ENCODE measurements around the gene RCSD1. TPM values are rescaled to one million over a fixed set of nuclear protein-coding genes. Genes with fewer than 3 reads are reported as not detected.
"Not testable (repeated sequence)": the region's sequence is repeated elsewhere in the genome, so short reads cannot be mapped to it uniquely, and the experiment has no call there.

RCSD1 gene
- total RNA-seq, 2 donors from 2014 or later: 14.1 to 15.2 TPM

DNA sequence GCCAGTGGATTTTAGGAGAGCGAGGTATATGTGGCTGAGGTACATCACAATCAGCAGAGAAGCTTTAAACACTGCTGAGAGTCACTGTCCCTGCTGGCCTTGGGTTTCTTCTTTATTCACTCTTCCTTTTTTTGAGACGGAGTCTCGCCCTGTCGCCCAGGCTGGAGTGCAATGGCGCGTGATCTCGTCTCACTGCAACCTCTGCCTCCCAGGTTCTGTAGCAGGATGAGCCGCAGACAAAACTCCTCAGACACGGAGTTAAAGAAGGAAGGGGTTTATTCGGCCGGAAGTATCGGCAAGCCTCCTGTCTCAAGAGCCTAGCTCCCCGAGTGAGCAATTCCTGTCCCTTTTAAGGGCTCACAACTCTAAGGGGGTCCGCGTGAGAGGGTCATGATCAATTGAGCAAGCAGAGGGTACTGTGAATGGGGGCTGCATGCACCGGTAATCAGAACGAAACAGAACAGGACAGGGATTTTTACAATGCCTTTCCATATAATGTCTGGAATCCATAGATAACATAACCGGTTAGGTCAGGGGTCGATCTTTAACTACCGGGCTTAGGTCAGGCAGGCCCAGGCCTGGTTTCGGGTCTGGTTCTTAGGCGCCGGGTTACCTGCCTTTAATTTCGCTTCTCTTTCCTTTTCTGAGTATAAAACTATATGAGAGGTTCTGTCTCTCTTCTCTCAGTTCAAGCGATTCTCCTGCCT is 89.8 kb downstream of the RCSD1 start:
- not testable (repeated sequence) for DNase-seq (ENCODE audit: low spot score)
- intact Hi-C loops (cut with DNase I): loop anchor here (5.0 kb wide), 1 partner anchor 77 kb away; no protein-coding TSS in a partner anchor

DNA sequence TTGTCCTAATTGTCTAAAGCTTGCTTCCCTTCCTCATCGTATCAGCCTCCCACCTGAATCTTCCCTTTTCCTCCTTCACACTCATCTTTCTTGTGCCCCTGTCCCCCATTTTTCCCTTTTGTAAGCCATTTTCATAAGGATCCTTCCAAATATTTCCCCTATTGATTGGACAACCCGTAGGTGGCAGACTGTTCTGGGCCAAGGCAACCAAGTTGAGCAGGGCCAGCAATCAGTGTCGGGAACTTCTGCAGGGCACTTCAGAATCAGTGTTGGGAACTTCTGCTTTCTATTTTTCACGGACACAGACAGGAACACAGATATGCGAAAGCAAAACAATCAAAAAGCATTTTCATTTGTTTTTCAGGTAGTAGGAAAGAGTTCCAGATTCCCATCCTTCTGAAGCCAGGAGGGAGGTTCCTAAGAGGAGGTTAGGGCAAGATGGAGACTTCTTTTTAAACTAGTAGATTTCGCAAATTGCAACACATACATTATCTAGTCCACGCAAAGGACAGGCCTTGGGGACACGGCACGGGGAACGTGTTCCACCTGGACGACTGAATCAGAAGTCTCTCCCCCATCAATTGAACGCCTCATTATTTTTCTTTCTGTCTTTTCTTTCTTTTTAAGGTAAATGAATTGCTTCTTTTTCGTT is 91.1 kb downstream of the RCSD1 start:
- DNase-seq (ENCODE audit: low spot score): no peak
- intact Hi-C loops (cut with DNase I): loop anchor here (5.0 kb wide), 1 partner anchor 76 kb away; no protein-coding TSS in a partner anchor

DNA sequence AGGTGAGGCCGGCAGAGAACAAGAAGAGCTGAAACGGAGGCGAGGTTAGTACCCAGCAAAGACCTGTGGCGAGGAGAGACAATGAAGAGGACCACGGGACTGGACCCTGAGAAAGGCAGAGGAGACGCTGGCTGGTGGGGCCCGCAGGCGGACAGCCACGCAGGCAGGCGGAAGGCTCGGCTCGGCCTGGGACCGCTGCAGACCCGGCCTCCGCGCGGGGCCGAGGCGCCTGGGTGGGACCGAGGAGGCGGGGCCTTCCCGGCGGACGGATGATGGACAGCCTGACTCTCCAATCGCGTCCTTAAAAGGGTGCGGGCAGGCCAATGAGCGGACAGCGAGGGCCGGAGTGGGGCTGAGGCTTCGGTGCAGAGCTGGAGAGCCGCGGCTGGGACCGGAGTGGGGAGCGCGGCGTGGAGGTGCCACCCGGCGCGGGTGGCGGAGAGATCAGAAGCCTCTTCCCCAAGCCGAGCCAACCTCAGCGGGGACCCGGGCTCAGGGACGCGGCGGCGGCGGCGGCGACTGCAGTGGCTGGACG is 91.7 kb downstream of the RCSD1 start, which contains the start of gene MPZL1:
MPZL1 (plus strand) TSS at position 366 of the 535 bp plus-strand sequence. CDS start 170 bp downstream, outside the sequence.
- intact Hi-C loops (cut with DNase I): loop anchor here (5.0 kb wide), 1 partner anchor 76 kb away; no protein-coding TSS in a partner anchor
- DNase-seq (ENCODE audit: low spot score): peak; percentile 99

DNA sequence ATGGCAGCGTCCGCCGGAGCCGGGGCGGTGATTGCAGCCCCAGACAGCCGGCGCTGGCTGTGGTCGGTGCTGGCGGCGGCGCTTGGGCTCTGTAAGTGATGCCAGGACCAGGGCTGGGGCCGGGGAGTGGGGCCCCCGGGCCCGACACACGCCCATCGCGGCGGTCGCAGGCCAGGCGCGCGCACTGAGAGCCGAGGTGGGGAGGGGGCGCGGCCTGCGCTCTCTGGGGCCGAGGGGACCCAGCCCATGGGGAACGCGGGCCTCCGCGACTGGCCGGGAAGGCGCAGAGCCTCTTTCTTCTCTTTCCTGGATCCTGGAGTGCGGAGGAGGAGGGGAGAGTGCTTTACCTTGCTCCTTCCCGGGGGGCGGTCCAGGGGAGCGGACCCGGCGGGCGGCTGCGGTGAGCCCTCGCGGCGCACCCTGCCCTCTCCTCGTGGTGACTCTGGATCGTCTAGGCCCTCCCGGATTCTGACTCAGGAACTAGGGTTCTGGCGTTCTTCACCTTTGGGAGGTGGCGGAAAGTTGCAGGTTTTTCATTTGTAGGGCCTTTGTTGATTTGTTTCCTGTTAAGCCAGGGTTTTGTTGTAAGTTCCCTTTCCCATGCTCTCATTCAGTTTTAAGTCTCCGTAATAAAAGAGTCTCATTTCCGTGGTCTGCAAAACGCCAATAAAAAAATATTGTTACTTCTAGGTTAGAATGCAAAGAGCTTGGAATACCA is 92.3 kb downstream of the RCSD1 start:
- intact Hi-C loops (cut with DNase I): loop anchor here (5.0 kb wide), 1 partner anchor 75 kb away; no protein-coding TSS in a partner anchor
- DNase-seq (ENCODE audit: low spot score): peak; percentile 86

DNA sequence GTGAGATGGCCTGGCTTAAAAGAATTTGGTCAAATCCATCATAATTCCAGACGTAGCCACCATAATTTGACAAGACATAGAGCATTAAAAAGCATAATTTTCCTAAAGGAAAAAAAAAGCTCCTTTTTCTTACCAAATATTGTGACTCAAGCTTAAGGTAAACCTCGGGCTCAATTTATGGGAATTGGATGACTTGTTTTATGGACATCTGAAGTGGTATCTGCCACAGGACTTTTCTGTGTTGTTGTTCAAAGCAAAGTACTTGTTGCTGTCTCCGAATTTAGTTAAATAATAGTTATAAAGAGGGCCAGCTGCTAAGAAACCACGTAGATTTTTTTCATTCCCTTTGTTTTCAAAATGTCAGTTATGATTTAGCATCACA is 92.8 kb downstream of the RCSD1 start:
- DNase-seq (ENCODE audit: low spot score): no peak
- intact Hi-C loops (cut with DNase I): loop anchor here (5.0 kb wide), 1 partner anchor 74 kb away; no protein-coding TSS in a partner anchor

DNA sequence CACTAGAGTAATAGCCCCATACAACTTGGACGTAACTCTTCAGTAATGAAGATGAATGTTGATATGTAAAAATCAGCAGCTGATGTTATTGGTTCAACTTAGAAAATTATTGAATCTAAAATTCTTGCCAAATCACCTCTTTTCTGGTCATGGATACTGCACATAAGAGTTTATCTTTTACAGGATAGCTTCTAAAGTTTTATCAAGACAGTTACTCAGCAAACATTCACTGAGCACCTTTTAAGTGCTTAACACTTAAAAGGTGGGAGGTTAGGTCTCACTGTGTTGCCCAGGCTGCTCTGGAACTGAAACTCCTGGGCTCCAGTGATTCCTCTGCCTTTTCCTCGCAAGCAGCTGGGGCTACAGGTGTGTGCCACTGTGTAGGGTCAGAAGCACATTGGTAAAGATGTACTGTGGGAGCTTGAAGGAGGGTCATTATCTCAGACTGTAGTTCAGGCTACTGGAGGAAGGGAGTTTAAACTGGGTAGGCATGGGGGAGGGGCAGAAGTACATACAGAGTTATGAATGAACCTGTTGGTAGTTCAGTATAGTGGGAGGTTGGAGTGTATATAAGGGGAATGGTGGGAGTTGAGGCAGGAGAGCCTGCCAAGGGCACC is 93.8 kb downstream of the RCSD1 start:
- no peak for DNase-seq (ENCODE audit: low spot score)
- intact Hi-C loops (cut with DNase I): loop anchor here (5.0 kb wide), 1 partner anchor 73 kb away; no protein-coding TSS in a partner anchor

DNA sequence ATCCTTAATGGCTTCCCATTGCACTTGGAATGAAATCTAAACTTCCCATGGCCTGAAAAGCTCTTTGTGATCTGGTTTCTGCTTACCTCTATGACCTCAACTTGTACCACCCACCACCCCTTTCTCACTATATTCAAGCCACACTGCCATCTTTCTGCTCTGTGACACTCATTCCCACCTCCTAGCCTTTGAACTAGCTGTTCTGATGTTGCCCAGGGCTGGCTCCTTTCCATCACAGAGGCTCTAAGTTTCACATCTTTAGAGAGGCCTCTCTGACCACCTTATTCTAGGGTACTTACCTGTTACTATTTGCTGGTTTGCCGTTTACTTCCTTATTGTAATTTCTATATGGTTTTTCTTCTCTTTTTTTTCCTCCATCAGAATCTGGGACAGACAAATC is 96.0 kb downstream of the RCSD1 start:
- intact Hi-C loops (cut with DNase I): no loop called here
- DNase-seq (ENCODE audit: low spot score): no peak

DNA sequence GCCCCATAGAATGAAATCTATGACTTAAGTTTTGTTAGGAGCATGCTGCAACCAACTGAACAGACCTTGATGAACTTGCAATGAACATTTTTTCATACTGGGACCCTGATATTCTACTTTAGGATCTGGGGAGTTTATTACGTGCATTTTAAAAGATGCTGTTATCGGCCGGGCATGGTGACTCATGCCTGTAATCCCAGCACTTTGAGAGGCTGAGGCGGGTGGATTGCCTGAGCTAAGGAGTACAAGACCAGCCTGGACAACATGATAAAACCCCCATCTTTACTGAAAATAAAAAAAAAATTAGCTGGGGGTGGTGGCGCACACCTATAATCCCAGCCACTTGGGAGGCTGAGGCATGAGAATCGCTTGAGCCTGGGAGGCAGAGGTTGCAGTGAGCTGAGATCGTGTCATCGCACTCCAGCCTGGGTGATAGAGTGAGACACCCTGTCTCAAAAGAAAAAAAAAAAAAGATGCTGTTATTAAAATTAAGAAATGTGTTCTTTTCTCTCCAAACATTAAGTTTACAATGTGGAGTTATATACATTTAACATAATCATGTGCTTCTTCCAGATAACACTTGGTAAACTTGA is 98.9 kb downstream of the RCSD1 start:
- intact Hi-C loops (cut with DNase I): no loop called here
- DNase-seq (ENCODE audit: low spot score): no peak

DNA sequence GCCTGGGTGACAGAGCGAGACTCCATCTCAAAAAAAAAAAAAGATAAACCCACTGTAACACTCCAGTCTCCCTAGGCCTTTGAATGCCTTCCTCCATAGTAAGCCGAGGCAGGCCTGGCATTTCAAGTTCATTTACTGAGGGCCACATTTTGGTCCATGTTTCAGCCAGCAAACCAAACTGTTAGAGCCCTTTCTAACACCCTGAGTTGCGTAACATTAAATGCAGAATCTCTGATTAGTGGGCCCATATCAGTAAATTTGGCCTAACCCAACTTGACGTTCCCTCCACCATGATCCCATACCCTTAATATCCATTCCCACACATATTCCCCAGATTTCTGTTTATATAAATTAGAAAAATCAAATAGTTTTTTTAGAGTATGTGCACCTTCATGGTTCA is 104.2 kb downstream of the RCSD1 start:
- intact Hi-C loops (cut with DNase I): no loop called here
- DNase-seq (ENCODE audit: low spot score): no peak

DNA sequence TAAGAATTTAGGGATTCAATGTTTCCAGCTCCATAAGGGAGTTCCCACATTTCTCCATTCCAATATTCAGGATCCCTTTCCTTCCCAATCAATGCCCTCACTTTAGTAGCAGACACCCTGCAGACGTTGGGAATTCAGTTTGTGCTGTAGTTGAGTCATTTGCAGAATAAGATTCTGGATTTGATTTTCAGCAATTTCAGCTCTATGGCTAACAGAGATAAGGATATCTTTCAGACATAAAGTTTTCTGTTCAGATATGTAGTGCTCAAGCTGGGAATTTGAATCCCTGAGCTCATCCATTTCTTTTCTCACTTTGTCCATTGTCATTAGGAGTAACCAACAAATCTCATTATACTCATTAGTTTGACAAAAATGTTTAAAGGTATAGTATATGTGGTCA is 104.8 kb downstream of the RCSD1 start:
- intact Hi-C loops (cut with DNase I): no loop called here
- DNase-seq (ENCODE audit: low spot score): no peak

DNA sequence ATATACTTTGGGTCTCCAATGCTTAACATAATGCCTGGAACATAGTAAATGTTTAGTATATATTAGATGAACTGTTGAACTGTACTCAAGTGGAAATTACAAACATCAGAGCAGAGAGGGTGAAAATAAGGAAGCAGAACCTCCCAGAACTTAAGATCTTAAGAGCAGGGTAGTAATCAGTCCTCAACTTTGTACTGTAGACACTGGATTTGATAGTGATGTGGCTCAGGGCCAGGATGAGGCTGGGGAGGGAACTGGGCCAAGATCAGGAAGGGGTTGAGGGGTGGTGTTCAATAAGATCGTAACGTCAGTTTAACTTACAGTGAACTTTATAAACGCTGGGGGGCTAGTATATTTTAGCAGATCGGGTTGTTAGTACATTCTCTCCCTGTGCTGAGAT is 107.1 kb downstream of the RCSD1 start:
- DNase-seq (ENCODE audit: low spot score): no peak
- intact Hi-C loops (cut with DNase I): no loop called here

DNA sequence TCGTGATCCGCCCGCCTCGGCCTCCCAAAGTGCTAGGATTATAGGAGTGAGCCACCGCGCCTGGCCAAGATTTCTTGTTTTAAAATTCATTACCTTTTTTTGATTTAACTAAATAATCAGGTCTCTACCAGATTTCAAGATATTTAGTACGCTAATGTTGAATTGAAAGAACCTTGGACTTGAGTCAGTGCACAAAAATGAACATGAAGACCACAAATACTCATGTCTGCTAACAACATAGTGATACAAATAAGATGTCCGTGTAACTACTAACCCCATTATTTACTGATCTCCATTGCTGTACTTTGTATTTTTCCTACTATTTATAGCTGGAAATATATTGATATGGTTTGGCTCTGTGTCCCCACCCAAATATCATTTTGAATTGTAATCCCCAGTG is 108.1 kb downstream of the RCSD1 start:
- intact Hi-C loops (cut with DNase I): no loop called here
- no peak for DNase-seq (ENCODE audit: low spot score)

DNA sequence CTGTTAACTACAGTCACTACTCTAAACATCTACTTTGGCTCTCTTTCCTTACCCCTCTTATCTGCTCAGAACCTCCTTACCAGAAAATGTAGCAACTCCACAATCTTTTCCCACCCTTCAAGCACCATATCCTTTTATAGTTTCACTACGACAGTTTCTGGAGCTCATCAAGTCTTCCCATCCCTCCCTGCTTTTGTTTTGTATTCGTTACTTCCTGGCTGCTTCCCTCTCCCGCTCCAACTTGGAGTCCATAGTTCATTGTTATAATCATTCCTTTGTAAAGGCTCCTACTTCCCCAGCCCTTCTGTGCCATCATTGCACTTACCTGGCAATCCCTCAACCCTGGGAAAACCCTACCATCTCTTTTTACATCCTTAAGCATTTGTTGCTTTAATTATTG is 109.7 kb downstream of the RCSD1 start:
- intact Hi-C loops (cut with DNase I): no loop called here
- no peak for DNase-seq (ENCODE audit: low spot score)

DNA sequence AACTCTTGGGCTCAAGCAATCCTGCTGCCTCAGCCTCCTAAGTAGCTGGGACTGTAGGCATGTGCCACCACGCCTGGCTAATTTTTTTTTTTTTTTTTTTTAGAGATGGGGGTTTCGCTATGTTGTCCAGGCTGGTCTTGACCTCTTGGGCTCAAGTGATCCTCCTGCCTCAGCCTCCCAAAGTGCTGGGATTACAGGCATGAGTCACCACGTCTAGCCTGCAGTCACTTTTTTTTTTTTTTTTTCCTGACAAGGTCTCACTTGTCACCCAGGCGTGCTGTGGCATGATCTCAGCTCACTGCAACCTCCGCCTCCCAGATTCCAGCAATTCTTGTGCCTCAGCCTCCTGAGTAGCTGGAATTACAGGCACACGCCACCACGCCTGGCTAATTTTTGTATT is 111.1 kb downstream of the RCSD1 start:
- intact Hi-C loops (cut with DNase I); DNase-seq (ENCODE audit: low spot score): not testable (repeated sequence)

DNA sequence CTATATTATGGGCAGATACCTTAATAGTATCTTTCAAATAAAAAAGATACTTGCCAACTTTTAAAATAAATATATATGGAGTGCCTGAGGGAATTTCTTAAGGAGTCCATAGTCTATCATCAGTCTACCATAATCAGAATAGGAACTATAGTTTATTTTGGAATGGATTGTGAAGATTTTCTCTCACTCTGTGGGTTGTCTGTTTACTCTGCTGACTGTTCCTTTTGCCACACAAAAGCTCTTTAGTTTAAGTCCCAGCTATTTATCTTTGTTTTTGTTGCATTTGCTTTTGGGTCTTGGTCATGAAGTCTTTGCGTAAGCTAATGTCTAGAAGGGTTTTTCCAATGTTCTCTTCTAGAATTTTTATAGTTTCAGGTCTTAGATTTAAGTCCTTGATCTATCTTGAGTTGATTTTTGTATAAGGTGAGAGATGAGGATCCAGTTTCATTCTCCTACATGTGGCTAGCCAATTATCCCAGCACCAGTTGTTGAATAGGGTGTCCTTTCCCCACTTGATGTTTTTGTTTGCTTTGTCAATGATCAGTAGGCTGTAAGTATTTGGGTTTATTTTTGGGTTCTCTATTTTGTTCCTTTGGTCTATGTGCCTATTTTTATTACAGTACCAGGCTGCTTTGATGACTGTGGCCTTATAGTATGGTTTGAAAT is 112.5 kb downstream of the RCSD1 start:
- DNase-seq (ENCODE audit: low spot score); intact Hi-C loops (cut with DNase I): not testable (repeated sequence)

DNA sequence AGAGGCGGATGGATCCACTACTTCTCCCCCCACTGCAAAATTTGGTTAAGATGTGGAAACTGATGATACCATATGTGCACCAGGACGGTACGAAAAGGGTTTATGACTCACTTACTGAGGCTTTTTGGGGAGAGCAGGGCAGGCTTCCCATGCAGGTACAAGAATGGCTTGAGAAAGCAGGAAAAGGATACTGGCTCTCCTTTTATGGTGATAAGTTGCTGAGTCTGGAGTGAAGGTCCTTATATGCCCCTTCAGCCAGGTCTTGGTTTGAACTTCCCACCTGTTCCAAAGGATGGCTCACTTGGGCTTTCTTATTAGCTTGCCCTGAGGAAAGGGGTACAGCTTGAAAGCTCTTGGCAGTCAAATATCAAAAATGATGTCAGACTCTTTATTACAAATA is 114.9 kb downstream of the RCSD1 start:
- DNase-seq (ENCODE audit: low spot score): no peak
- intact Hi-C loops (cut with DNase I): no loop called here

DNA sequence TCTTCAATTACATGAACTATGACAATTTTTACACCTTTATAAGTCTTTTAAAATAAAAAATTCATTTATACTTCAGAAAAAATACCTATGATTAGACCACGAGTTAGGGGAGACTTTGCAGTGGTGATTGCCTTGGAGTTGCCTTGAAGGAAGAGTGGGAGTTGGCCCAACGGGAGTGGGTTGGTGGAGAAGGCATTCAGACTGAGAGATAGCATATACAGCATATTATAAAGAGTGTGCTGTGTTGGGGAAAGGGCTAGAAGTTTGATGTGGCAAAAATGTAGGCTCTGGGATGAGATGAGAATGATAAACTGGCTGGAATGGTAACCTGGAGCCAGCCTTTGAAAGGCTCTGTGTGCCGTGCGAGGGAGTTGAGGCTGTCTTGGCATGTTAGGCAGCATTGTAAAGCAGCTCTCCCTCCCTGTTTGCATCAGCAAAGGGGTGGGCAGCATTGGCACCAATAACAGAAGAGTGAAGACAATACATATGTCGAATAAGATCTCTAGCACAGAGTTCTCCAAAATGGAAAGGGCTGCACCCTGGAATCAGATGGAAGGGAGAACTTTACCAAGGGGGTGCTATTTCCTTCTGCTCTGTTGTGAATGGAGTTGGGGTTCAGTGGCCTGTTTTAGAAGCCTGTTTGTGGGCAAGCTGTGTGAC is 116.1 kb downstream of the RCSD1 start:
- intact Hi-C loops (cut with DNase I): no loop called here
- no peak for DNase-seq (ENCODE audit: low spot score)
